GM12873 (cell line): Measurements from ENCODE around the gene BBOX1.

Source experiments
- TF ChIP-seq, protein P1 (sequence below): IDR thresholded peaks from 2 replicates; pipeline ENCODE4 v1.5.1; 2012; ENCODE audit warnings: low read depth, mild to moderate bottlenecking, moderate library complexity, low read length, control low read depth; ENCODE audit not compliant: insufficient read depth; ENCODE audit errors: missing control alignments

BBOX1 gene

GRCh38 chr11:27174021-27174420 is 133.4 kb downstream of the BBOX1 start:
- TF ChIP-seq, protein P1, sequence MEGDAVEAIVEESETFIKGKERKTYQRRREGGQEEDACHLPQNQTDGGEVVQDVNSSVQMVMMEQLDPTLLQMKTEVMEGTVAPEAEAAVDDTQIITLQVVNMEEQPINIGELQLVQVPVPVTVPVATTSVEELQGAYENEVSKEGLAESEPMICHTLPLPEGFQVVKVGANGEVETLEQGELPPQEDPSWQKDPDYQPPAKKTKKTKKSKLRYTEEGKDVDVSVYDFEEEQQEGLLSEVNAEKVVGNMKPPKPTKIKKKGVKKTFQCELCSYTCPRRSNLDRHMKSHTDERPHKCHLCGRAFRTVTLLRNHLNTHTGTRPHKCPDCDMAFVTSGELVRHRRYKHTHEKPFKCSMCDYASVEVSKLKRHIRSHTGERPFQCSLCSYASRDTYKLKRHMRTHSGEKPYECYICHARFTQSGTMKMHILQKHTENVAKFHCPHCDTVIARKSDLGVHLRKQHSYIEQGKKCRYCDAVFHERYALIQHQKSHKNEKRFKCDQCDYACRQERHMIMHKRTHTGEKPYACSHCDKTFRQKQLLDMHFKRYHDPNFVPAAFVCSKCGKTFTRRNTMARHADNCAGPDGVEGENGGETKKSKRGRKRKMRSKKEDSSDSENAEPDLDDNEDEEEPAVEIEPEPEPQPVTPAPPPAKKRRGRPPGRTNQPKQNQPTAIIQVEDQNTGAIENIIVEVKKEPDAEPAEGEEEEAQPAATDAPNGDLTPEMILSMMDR, result no peak

GRCh38 chr11:27174672-27175210 is 134.1 kb downstream of the BBOX1 start:
- TF ChIP-seq, protein P1, result no peak
